Right ventricle myocardium inferior (tissue), 1 donor: ENCODE data around the gene DECR2. TPM values are rescaled to one million over a fixed set of nuclear protein-coding genes. Genes with fewer than 3 reads are reported as not detected.
"Not testable (repeated sequence)": the region's sequence is repeated elsewhere in the genome, so short reads cannot be mapped to it uniquely, and the experiment has no call there.

Source experiments
- ATAC-seq: fragments of 200-7000 bp; cut with Tn5 transposase; one replicate; pipeline ENCODE4 v1.9.1; 2020; ENCODE audit warnings: mild to moderate bottlenecking, moderate library complexity
- DNase-seq: peaks from one replicate; pipeline ENCODE4 v3.0.0; 2021; ENCODE audit errors: missing footprints
- intact Hi-C: fragments of 100-400 bp; cut with DNase I; formaldehyde crosslinking; loops from one replicate; pipeline ENCODE4 v1.11.0; 2022
- total RNA-seq: library from RNA; stranded (reverse); fragmentation: NEBNext Ultra II Directional; extraction: Animal tissue kit (Norgen Biotek cat#: 25700); gene quantifications from one replicate; pipeline ENCODE4 v1.2.1, GENCODE V29; 2021
- donor health status: DM: no; HTN: yes; CAD: no; lungs with severe emphysema.

DECR2 gene
- total RNA-seq, 1 donor from 2014 or later = 10.6 TPM

- DNase-seq = no peak
- intact Hi-C loops = no loop called here
- ATAC-seq = no peak
Observed at GRCh38 chr16:375927-376816, 25.5 kb upstream of the DECR2 start.

GRCh38 chr16:376817-377418, 24.8 kb upstream of the DECR2 start:
- ATAC-seq (no peak), DNase-seq (no peak)
- intact Hi-C loops = no loop called here

GRCh38 chr16:377419-377951, 24.2 kb upstream of the DECR2 start:
- intact Hi-C loops = no loop called here
- no peak for ATAC-seq
- DNase-seq = no peak

GRCh38 chr16:378113-378820, 23.4 kb upstream of the DECR2 start:
- ATAC-seq, intact Hi-C loops: not testable (repeated sequence)
- DNase-seq = peak; percentile 58

GRCh38 chr16:378821-379182, 22.9 kb upstream of the DECR2 start:
- intact Hi-C loops = no loop called here
- DNase-seq (no peak), ATAC-seq (no peak)

GRCh38 chr16:379183-379960, 22.3 kb upstream of the DECR2 start:
- intact Hi-C loops = no loop called here
- ATAC-seq = no peak
- DNase-seq = peak; percentile 26

GRCh38 chr16:379961-380761, 21.5 kb upstream of the DECR2 start:
- ATAC-seq (no peak), DNase-seq (peak; percentile 52)
- intact Hi-C loops = no loop called here

- intact Hi-C loops = no loop called here
- peak; percentile 68 for DNase-seq
- no peak for ATAC-seq
Observed at GRCh38 chr16:380762-381011, 21.0 kb upstream of the DECR2 start.

- ATAC-seq = peak; percentile 32
- intact Hi-C loops = no loop called here
- DNase-seq = peak; percentile 80
Observed at GRCh38 chr16:381012-381788, 20.5 kb upstream of the DECR2 start.

GRCh38 chr16:381789-382717, 19.6 kb upstream of the DECR2 start, which contains the start of gene PGAP6:
PGAP6 (minus strand) TSS chr16:381978; CDS start chr16:381821, 157 bp downstream.
- intact Hi-C loops = no loop called here
- DNase-seq = peak; percentile 82

GRCh38 chr16:383326-384051, 18.2 kb upstream of the DECR2 start:
- no peak for ATAC-seq
- DNase-seq = peak; percentile 54
- intact Hi-C loops = no loop called here

More at GRCh38 chr16:381789-382717, 19.6 kb upstream of the DECR2 start, which contains the start of gene PGAP6:
- peak; percentile 75 for ATAC-seq

GRCh38 chr16:386641-387156, 15.0 kb upstream of the DECR2 start:
- DNase-seq = peak; percentile 60
- ATAC-seq = no peak
- intact Hi-C loops = no loop called here

GRCh38 chr16:387761-388666, 13.7 kb upstream of the DECR2 start:
- intact Hi-C loops = not testable (repeated sequence)
- DNase-seq (peak; percentile 64), ATAC-seq (peak; percentile 38)

GRCh38 chr16:389352-389751, 12.3 kb upstream of the DECR2 start:
- DNase-seq (no peak), ATAC-seq (peak; percentile 13)
- intact Hi-C loops = no loop called here
